ENCODE results near the gene ADAM10.

ADAM10 gene

DNA sequence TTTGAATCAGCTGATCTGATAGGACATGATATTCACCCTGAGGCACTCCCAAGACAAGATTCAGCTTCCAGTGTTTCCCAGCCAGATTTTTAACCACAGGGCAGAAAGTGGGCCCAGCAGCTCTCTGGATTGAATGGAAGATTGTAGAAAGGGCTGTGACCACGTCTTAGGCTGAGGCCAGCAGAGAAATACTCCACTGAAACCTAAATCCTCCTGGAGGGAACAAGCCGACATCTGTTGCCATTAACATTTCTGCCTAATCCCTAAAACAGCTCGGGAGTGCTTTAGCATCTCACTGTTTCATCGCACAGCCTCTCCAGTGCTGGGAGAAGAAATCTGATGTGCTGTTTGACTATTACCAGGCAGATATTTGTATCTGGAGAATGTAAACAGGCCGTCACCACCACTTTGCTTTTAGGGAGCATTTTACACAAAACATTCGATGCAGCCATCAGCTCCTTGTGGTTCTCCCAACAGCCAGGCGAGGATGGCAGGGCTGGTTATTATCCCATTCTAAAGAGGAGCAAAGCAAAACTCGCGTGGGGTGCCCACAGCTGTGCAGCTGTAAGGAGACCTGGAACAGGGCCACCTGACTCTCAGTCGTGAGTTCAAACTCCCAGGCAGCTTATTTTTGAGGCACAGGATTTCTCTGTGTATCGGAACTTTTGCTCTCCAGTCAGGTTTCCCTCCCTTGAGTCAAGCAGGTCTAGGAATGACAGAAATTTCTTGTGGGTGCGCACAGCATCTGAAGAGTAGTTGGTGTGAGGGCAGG, 200.3 kb downstream of the ADAM10 start:
- no peaks in the 10 kb centered on the region for H3K9me3 Mint-ChIP-seq
- peaks cover 33% of the 10 kb centered on the region for H3K27me3 Mint-ChIP-seq (ENCODE audit: low read depth)
- peak overlapping the region; percentile 31 to 53 (median 43) for H3K27ac Mint-ChIP-seq
- no peak overlapping the region for H3K4me3 Mint-ChIP-seq
- no peak for TF ChIP-seq CTCF (IDR thresholded peaks at IDR 0.05; ENCODE audit: unreplicated experiment in 3 of 3)
- no peaks in the 10 kb centered on the region for H3K36me3 Mint-ChIP-seq (ENCODE audit: low read depth)
- peaks cover 71% of the 10 kb centered on the region for H3K4me1 Mint-ChIP-seq

- Mint-ChIP-seq H3K9me3 (no peaks in the 10 kb centered on the region), H3K27ac (peak overlapping the region; percentile 31 to 53 (median 43)), H3K27me3 (ENCODE audit: low read depth) (peaks cover 27% of the 10 kb centered on the region), H3K4me1 (peaks cover 64% of the 10 kb centered on the region), H3K36me3 (ENCODE audit: low read depth) (no peaks in the 10 kb centered on the region), H3K4me3 (no peak overlapping the region)
- no peak for TF ChIP-seq CTCF (IDR thresholded peaks at IDR 0.05; ENCODE audit: unreplicated experiment in 3 of 3)
These were observed 201.0 kb downstream of the ADAM10 start for GRCh38 chr15:58548308-58549012.

DNA sequence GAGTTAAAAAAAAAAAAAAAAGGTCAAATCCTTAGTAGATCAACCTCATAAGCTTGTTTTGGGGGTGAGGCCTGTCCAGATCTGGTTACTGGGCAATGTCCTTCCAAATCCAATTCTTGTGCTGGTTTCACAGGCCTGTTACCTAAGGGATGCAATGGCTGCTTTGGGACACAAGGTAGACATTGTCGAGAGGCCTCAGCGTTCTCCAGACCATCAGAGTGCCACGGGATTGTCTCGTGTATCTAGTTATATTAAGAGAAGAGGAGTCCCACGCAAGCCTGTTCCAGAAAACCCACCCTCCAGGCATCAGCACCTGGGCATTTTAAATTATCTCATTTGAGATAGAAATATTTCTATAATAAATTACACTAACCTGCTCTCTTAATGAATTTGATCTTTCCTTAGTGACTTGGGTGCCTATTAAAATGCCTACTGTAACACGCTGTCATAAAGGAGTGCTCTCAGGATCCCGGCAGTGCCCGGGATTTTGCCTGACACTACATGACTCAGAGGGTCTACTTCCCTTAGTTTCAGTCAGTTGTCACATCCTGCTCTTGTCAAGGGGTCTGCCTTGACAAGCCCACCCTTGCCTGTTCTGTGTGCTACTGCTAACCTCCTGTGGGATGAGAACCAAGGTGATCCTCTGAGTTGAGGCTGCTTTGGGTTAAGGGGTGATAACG, 201.7 kb downstream of the ADAM10 start:
- H3K4me1 Mint-ChIP-seq = peaks cover 58% of the 10 kb centered on the region
- TF ChIP-seq CTCF (IDR thresholded peaks at IDR 0.05; ENCODE audit: unreplicated experiment in 3 of 3) = no peak
- H3K27ac Mint-ChIP-seq = no peak overlapping the region
- no peaks in the 10 kb centered on the region for H3K36me3 Mint-ChIP-seq (ENCODE audit: low read depth)
- H3K4me3 Mint-ChIP-seq = no peak overlapping the region
- peaks cover 27% of the 10 kb centered on the region for H3K27me3 Mint-ChIP-seq (ENCODE audit: low read depth)
- H3K9me3 Mint-ChIP-seq = no peaks in the 10 kb centered on the region

GRCh38 chr15:58546635-58547627, 202.6 kb downstream of the ADAM10 start:
- Mint-ChIP-seq H3K27me3 (ENCODE audit: low read depth) (peaks cover 29% of the 10 kb centered on the region), H3K27ac (peak overlapping the region in 2 of 3 experiments; percentile 10 to 38), H3K4me3 (no peak overlapping the region), H3K36me3 (ENCODE audit: low read depth) (no peaks in the 10 kb centered on the region), H3K4me1 (peaks cover 50% of the 10 kb centered on the region), H3K9me3 (no peaks in the 10 kb centered on the region)
- no peak for TF ChIP-seq CTCF (IDR thresholded peaks at IDR 0.05; ENCODE audit: unreplicated experiment in 3 of 3)

DNA sequence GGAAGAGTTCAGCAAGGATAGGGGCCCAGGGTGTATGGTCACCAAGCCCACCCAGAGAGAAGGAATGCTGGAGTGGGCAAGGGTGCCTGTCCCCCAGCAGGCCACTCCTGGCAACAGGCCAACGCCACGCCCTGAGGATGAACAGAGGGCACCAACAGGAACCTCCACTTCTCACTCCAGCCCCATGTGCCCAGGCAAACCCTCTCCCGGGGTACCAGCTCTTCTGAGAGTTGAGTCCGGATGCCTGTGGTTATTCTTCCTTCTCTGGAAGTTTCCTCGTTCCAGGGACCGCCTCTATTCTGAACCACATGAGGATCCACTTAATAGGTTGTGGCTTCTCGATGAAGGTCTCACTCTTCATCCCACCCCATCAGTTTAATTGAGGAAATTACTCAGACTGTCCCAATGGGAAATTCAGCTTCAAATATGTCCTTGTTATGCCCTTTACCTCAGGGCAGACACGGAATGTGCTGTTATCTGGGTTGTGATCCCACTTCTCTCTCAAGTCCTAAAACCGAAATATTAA, 203.4 kb downstream of the ADAM10 start:
- peaks cover 32% of the 10 kb centered on the region for H3K27me3 Mint-ChIP-seq (ENCODE audit: low read depth)
- H3K9me3 Mint-ChIP-seq = no peaks in the 10 kb centered on the region
- H3K4me1 Mint-ChIP-seq = peaks cover 42% of the 10 kb centered on the region
- H3K36me3 Mint-ChIP-seq (ENCODE audit: low read depth) = no peaks in the 10 kb centered on the region
- no peak overlapping the region for H3K4me3 Mint-ChIP-seq
- peak overlapping the region in 2 of 3 experiments; percentile 10 to 38 for H3K27ac Mint-ChIP-seq
- TF ChIP-seq CTCF (IDR thresholded peaks at IDR 0.05; ENCODE audit: unreplicated experiment in 3 of 3) = no peak
